RWPE1 (cell line): ENCODE results near the gene TPSAB1.
"Not testable (repeated sequence)": the region's sequence is repeated elsewhere in the genome, so short reads cannot be mapped to it uniquely, and the experiment has no call there.

ENCODE experiments used
- CTCF ChIA-PET: fragments of 350-600 bp; sonication (Branson Sonifier 250); formaldehyde crosslinking; extraction: SDS; loops from one replicate; lab custom pipeline; 2021; lab: Yijun Ruan, JAX
- POLR2A ChIA-PET: fragments of 400-600 bp; formaldehyde crosslinking; extraction: SDS; loops from one replicate; lab custom pipeline; 2020; ENCODE audit warnings: antibody characterized with exemption; ENCODE audit not compliant: low non-redundant PET; lab: Yijun Ruan, JAX
- DNase-seq: peaks from one replicate; pipeline ENCODE4 v3.0.0; 2012; ENCODE audit warnings: low spot score
- H3K27ac ChIP-seq: fragments of 450-650 bp; 2 replicates; pipeline ENCODE4 v1.5.1; 2017
- TF ChIP-seq, protein P1 (sequence below): fragments of 450-650 bp; conservative IDR thresholded peaks from 2 replicates; pipeline ENCODE4 v1.5.1; 2017; ENCODE audit warnings: low read depth, mild to moderate bottlenecking

TPSAB1 gene

GRCh38 chr16:1264345-1265089, 24.0 kb downstream of the TPSAB1 start:
- TF ChIP-seq, protein P1, sequence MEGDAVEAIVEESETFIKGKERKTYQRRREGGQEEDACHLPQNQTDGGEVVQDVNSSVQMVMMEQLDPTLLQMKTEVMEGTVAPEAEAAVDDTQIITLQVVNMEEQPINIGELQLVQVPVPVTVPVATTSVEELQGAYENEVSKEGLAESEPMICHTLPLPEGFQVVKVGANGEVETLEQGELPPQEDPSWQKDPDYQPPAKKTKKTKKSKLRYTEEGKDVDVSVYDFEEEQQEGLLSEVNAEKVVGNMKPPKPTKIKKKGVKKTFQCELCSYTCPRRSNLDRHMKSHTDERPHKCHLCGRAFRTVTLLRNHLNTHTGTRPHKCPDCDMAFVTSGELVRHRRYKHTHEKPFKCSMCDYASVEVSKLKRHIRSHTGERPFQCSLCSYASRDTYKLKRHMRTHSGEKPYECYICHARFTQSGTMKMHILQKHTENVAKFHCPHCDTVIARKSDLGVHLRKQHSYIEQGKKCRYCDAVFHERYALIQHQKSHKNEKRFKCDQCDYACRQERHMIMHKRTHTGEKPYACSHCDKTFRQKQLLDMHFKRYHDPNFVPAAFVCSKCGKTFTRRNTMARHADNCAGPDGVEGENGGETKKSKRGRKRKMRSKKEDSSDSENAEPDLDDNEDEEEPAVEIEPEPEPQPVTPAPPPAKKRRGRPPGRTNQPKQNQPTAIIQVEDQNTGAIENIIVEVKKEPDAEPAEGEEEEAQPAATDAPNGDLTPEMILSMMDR, result no peak
- no peak for DNase-seq
- CTCF ChIA-PET, result no interaction called here
- POLR2A ChIA-PET, result no interaction called here
- no peak overlapping the region for H3K27ac ChIP-seq

DNA sequence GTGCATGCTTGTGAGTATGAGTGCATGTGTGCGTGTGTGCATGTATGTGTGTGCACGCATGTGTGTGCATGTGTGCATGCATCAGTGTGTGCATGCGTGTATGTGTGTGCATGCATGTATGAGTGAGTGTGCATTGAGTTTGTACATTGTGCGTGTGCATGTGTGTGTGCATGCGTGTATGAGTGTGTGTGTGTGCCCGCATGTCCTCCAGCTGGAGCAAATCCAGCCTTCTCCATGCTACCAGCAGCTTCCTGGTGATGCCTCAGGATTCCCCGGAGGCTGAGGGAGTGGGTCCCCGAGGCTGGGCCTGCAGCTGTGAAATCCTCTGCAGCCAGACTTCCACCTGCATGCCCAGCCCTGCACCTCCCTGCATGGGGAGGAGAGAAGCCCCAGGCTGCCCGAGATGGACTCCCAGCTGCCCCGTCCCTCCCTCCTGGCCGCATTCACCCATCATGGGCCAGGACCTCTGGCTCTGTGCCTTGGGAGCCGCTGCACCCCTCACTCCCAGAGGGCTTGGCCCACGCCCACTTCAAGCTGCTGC, 24.7 kb downstream of the TPSAB1 start:
- POLR2A ChIA-PET, result no interaction called here
- CTCF ChIA-PET, result no interaction called here
- H3K27ac ChIP-seq, result no peak overlapping the region
- DNase-seq, result no peak
- TF ChIP-seq, protein P1, result no peak

DNA sequence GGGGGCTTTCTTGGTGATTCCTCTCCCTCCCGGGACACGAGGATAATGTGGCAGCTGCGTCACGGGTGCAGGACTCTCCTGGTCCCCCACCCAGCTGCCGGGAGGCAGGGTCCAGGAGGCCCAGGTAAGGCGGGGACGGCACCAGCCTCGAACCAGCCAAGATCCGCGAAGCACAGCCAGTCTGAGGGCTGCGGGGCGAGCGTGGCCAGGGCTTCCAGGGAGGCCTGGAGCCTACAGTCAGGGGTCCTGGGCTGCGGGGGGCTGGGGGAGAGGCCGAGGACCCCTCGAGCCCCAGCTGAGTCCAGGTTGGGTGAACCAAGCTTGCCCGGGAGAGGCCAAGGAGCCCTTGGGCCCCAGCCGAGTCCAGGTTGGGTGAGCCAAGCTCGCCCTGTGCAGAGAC, 25.3 kb downstream of the TPSAB1 start:
- CTCF ChIA-PET, result no interaction called here
- POLR2A ChIA-PET, result no interaction called here

DNA sequence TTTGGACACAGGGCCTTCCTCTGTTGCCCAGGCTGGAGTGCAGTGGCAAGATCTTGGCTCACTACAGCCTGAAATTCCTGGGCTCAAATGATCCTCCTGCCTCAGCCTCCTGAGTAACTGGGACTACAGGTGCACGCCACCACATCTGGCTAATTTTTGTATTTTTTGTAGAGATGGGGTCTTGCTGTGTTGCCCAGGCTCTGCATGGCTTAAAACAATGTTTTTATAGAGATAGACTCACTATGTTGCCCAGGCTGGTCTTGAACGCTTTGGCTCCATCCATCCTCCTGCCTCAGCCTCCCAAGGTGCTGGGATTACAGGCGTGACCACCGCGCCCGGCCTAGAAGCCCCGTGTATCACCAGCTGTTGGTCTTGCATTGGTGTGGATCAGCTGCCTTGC, 28.9 kb downstream of the TPSAB1 start:
- POLR2A ChIA-PET, H3K27ac ChIP-seq, DNase-seq: not testable (repeated sequence)
- CTCF ChIA-PET, result interaction anchor here (0.6 kb wide), 2 partner anchors 73 to 435 kb away, joined by 3 to 5 read pairs; no protein-coding TSS in a partner anchor

More for the DNA sequence above, 25.3 kb downstream of the TPSAB1 start:
- no peak for DNase-seq
- TF ChIP-seq, protein P1, result no peak
- no peak overlapping the region for H3K27ac ChIP-seq

- ChIA-PET POLR2A (no interaction called here), CTCF (no interaction called here)
- DNase-seq, result no peak
- TF ChIP-seq, protein P1, result no peak
- H3K27ac ChIP-seq, result no peak overlapping the region
These were observed 30.8 kb downstream of the TPSAB1 start for GRCh38 chr16:1271380-1271723.

- POLR2A ChIA-PET, DNase-seq, H3K27ac ChIP-seq: not testable (repeated sequence)
- CTCF ChIA-PET, result interaction anchor here (0.6 kb wide), 1 partner anchor 13 kb away, joined by 3 read pairs; no protein-coding TSS in a partner anchor
These were observed 31.4 kb downstream of the TPSAB1 start for GRCh38 chr16:1271724-1272413.

DNA sequence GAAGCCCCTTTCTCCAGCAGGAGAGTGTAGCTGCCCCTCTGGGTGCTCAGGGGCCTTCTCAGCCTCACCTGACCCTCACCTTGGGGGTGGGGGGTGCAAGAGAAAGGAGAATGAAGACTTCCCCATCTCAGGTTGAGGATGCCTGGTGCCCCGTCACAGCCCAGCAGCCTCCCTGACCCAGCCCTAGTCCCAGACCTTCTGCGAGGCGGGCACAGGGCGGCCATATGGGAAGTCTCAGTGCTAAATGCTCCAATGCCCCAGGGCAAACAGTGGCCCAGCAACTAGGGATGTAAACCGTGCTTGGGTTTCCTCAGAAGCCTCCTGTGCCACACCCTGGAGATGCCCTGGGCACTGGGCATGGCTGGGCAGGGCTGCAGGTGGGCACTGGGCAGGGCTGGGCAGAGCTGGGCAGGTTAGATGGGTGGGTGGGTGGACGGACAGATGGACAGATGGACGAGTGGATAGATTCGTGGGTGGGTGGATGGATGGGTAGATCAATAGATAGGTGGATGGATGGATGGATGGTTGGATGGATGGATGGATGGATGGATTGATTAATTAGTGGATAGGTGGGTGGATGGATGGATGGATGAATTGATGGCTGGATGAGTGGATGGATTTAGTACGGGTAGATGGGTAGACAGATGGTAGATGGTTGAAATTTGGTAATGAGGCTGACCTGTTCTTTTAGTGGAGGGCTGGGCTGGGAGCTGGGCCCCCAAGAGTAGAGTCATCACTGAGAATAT, 32.1 kb downstream of the TPSAB1 start:
- no peak overlapping the region for H3K27ac ChIP-seq
- CTCF ChIA-PET, result interaction anchor here (0.6 kb wide), 1 partner anchor 14 kb away, joined by 3 read pairs; no protein-coding TSS in a partner anchor
- TF ChIP-seq, protein P1, result no peak
- POLR2A ChIA-PET, result no interaction called here
- no peak for DNase-seq
